GM18909 (cell line): ENCODE measurements around the gene ABITRAM.

Experiments used
- ATAC-seq: cut with Tn5 transposase; IDR thresholded peaks from one replicate; pipeline ENCODE4 v1.9.1; 2021; ENCODE audit warnings: mild to moderate bottlenecking; ENCODE audit not compliant: unreplicated experiment, poor library complexity

The ABITRAM gene

GRCh38 chr9:108980893-108981292 is 46.7 kb downstream of the ABITRAM start:
- ATAC-seq, result no peak

DNA sequence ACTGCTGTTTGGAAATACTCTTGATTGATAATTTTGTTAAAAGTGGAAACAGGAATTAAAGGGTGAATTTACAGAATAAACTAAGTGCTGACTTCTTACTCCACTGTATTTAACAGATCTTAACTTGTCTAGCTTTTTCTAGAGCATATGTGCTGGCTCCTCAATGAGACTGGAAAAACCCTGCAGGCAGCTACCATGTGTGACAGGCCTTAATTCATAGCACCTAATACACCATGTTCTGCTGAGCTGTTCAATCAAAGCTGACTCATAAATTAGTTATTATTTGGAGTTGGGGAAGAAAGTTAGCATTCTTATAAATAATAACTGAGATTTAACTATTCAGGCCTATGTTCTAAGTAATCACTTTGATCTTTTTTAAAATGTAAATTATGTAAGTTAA is 49.7 kb downstream of the ABITRAM start:
- ATAC-seq, result no peak
